ENCODE results near the gene GPHA2.

DNA sequence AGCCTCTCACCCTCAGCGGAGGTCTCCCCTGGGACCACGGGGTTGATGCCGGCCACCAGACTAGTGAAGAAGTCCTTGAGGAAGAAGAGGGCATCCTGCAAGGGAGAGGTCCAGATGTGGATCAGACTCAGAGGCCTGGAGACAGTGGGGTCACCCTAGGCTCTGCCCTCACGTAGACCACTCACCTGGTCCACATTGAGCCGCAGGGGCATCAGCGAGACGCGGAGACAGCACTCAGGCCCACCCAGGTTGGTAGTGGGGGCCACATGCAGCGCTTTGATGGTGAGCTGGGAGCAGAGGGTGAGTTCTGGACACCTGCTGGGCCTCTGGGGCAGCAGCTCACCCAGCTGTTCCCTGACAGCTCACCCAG, 37.6 kb downstream of the GPHA2 start:
- TF ChIP-seq, protein P1, sequence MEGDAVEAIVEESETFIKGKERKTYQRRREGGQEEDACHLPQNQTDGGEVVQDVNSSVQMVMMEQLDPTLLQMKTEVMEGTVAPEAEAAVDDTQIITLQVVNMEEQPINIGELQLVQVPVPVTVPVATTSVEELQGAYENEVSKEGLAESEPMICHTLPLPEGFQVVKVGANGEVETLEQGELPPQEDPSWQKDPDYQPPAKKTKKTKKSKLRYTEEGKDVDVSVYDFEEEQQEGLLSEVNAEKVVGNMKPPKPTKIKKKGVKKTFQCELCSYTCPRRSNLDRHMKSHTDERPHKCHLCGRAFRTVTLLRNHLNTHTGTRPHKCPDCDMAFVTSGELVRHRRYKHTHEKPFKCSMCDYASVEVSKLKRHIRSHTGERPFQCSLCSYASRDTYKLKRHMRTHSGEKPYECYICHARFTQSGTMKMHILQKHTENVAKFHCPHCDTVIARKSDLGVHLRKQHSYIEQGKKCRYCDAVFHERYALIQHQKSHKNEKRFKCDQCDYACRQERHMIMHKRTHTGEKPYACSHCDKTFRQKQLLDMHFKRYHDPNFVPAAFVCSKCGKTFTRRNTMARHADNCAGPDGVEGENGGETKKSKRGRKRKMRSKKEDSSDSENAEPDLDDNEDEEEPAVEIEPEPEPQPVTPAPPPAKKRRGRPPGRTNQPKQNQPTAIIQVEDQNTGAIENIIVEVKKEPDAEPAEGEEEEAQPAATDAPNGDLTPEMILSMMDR (IDR thresholded peaks at IDR 0.05; ENCODE audit: low read depth, low read length, poor library complexity, severe bottlenecking): no peak
- TF ChIP-seq EZH2phosphoT487 (IDR thresholded peaks at IDR 0.05; ENCODE audit: borderline replicate concordance, low read length): no peak
